Endometrial microvascular endothelial cells (primary cell): ENCODE results near the gene DIO3. TPM values are rescaled to one million over a fixed set of nuclear protein-coding genes. Genes with fewer than 3 reads are reported as not detected.
"Not testable (repeated sequence)": the region's sequence is repeated elsewhere in the genome, so short reads cannot be mapped to it uniquely, and the experiment has no call there.

ENCODE experiments used
- in situ Hi-C: cut with HindIII; loops from 2 replicates; pipeline ENCODE4 v1.10.0; 2017; ENCODE audit warnings: low sequenced_read_pairs, low pct_unique_long_range_greater_than_20kb; ENCODE audit errors: inconsistent ontology term
- total RNA-seq: library from RNA; depleted of rRNA; stranded (reverse); fragments of >200 nt; gene quantifications from one replicate; pipeline ENCODE4 v1.2.3, GENCODE V29; 2015; ENCODE audit errors: inconsistent ontology term

DIO3 gene
- total RNA-seq, 1 donor from 2014 or later: not detected

DNA sequence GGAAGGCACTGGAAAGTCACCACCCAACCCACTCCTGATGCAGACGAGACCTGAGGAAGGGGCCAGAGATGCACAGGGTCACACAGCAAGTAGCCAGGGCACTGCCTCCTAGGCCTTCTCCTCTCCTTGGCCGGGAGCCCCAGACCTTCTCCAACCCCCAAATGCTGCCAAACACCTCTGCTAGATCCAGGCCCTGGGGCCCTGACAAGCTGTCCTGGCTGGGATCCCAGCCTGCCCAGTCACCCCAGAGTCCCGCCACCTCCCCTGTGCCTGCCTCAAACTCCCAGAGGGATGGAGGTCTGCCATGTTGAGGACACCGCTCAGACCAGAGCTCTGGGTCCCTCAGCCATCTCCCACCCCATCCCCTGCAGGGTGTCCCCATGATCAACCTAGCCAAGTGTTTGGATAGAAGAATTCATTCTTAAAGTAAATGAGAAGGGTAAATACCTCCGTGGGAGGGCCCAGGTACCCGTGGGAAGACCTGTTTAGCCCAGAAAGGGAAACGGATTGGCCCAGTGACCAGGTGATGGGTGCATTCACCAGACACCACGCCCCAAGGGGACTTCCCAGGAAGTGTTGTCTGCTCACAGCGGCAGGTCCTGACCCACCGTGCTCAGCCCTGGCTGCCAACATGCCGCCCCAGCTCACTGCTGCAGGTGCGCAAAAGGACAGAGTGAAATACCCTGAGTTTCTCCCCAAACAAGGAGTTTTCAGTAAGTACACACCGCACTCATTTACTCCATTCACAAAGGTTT is 4.6 kb upstream of the DIO3 start:
- in situ Hi-C loops: no loop called here

DNA sequence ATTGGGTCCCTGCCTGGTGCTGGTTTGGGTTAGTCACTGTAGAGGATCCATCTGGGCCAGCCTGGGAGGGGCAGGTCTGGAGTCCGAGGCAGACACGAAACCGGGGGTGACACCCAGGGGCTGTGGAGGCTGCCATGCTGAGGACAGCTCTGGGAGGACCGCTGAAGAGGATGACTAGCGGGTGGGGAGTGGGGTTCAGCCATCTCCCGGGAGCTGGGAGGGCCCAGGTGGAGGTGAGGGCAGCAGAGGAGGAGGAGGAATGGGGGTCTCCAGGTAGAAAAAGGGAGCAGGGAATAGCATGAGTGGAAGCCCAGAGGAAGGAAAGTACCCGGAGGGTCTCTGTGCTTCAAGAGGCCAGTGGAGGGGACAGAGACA is 4.0 kb upstream of the DIO3 start:
- in situ Hi-C loops: no loop called here

DNA sequence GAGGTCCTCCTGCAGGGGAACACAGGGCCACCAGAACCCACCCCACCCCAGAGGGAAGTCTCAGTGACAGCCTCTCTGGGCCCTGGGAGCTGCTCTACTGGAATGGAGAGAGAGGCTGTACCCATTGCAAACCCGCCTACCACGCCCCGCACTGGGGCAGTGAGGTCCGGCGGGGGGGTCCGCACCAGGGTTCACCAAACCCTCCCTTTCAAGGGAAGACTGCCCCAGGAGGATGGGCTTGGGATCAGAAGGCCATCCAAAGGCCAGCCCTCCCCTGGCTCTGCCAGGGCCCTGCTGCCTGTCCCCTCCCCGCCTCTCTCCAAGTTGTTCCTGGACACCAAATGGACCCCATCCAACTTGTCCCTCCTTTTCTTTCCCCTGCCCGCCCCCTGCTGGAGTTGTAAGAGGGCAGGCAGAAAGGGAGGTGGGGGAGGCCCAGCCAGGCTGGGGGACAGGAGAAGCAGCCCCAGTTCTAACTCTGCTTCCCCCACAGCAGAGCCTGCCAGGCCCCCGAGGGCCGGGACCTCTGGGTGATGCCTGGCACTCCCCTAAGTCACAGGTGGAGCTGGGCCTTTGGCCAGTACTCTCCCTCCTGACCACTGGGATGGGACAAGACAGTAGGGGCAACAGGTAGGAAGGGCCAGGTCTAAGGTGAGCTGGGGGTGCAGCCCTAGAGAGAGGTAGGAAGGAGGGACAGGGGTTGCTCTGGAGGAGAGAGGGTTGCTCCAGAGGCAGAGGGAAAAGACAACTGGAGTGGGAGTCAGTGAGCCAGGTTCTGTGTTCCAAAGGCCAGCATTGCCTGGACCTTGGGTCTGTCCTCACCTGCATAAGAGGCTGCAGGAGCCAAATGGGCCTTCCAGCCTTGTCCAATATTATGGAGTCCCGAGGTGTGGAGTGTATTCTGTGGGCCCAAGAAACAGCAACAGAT is 3.2 kb upstream of the DIO3 start:
- in situ Hi-C loops: no loop called here

DNA sequence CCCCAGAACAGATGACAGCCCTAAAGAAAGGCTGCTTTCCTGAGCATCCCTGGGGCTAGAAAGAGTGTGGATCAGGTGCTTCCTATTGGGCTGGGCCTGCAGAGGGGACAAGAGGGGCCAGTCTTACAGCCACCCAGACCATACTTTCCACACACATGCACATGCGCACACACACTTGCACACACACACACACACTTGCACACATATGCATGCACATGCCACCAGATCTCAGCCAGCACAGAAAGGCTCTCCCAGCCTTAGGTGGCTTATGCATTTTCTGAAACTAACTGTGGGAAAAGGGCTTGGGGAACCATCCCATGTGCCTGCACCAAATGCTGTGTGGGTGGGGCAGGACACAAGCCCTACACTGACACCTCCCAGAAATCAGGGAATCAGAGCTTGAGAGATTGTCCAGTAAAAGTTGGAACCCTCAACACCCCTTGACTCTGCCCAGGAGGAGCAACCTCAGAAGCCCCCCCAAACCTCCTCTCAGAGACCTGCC is 2.5 kb upstream of the DIO3 start:
- in situ Hi-C loops: no loop called here

DNA sequence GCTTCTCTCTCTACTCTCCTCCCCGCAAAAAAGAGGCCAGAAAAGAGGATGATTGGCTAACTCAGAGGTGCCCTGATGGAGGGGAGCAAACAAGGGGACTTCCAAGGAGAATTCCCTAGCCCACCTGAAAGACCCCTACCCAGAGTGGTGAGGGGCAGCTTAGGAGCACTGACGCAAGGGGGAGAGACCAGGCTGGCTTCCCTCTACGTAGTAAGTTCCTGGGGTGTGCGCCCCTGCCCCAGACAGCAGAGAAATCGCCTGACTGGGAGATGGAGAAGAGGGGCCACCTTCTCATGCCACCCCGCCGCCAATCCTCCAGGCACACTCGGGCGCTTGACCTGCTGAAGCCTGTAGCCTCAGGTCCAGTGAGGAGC is 2.1 kb upstream of the DIO3 start:
- in situ Hi-C loops: no loop called here

DNA sequence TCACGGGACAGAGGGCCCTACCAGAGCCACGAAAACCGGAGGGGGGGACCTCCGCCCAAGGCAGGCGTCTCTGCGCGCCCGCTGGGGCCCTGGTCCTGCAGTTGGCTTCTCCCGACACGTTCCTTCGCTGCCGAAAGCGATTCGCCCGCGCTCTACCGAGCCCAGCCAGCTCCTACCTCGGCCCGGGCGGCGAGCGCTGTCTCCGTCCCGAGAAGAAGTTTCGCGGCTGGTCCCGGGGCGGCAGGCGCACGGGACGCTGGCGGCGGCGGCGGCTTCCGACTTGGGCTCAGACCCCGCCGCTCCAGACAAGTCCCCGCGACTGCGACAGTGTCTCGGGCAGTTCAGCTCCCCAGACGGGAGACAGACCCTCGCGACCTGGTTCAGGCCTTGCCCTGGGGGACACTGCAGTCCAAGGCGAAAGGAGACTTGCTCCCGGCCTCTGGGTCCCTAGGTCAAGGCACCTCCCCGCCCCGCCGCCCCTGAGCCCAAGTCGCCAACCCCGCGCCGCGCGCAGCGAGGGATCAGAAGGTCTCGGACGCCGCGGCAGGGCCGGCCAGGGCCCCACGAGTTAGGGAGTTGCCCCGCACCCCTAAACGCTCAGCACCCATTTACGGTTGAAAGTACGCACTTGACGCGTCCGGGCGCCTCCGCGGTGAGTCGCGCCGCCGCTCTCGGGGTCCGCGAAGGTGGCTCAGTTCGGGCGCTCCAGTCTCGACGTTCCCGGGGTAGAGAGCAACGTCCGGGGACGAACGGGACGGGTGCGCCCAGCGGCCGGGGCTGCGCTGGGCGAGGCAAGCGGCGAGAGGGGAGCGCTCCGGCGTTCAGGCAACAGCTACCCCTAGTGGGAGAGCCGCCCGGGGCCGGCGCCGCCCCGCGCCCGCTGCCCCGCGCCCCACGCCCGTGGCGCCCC is 1.4 kb upstream of the DIO3 start:
- in situ Hi-C loops: no loop called here

DNA sequence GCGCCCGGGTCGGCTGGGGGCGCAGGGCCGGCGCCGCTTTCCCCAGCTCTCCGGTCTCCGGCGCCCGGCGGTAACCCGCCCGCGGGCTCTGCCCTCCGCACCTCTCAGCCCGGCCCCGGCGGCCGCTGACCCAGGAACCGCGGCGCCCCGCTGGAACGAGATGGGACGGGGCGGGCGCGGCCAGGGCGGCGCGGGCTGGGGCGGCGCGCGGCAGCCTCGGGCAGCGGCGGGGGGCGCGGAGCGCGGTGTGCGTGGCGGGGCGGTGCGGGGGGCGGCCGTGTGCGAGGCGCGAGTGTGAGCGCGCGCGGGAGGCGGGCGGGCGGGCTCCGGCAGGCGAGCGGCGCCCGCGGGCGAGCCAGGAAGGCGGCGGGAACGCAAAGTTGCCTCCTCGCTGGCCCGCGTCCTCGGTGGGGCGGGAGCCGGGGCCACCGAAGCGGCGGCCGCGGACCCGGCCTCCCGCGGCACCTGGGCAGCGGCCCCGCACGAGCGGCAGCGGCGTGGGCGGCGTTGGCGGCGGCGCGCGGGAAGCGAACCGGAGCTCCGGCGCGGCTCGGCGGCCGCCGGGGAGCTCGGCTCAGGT is 671 bp upstream of the DIO3 start:
- in situ Hi-C loops: no loop called here

DNA sequence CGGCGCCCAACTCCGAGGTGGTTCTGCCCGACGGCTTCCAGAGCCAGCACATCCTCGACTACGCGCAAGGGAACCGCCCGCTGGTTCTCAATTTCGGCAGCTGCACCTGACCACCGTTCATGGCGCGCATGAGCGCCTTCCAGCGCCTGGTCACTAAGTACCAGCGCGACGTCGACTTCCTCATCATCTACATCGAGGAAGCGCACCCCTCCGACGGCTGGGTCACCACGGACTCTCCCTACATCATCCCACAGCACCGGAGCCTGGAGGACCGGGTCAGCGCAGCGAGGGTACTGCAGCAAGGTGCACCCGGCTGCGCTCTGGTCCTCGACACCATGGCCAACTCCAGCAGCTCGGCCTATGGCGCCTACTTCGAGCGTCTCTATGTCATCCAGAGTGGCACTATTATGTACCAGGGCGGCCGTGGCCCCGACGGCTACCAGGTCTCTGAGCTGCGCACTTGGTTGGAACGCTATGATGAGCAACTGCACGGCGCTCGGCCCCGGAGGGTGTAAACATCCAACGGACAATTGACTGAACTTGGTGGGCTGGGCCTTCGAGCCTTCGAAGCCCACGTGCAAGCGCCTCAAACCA is 699 bp downstream of the DIO3 start:
- in situ Hi-C loops: no loop called here

DNA sequence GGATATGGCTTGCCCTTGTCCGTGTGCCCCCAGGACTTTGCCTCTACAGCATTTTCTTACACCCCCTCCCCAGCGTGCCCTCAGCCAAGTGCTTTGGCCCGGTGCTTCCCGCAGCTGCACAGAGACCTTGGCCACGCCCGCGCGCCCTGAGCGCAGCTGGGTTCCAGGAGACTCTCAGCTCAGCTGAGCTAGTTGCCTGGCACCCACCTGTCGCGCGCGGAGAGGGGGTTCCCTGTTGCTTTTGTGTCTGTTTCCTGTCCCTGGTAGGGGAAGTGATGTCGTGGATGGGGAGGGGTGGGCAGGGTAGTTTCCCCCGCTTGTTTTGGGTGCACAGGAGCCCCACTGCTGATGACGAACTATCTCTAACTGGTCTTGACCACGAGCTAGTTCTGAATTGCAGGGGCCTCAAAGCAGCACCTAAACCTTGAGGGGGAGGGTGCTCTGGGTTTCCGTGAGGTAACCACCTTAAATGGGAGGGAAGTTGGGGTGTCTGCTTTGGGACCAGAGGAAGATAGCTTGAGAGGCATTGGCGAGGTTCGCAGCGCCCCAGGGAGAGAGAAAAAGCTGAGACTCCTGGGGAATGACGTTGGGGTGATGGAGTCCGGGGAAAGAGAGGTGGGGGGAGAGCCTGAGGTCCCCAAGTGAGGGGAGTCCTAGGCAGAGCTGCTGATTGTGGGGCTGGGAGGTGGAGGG is 1.5 kb downstream of the DIO3 start:
- in situ Hi-C loops: no loop called here

DNA sequence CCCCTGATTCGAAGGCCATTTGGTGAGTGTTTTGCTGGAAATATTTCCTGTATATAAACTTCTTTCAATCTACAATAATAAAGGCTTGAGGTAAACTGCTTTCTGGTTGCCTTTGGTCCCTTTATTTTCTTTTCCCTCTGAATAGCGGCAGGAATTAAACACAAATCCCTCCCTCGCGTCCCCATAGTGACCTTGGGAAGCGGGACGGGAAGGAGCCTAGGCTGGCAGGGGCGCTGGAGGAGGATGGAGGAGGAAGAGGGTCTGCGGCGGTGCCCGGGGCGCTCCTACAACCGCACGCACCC is 2.0 kb downstream of the DIO3 start:
- in situ Hi-C loops: no loop called here

DNA sequence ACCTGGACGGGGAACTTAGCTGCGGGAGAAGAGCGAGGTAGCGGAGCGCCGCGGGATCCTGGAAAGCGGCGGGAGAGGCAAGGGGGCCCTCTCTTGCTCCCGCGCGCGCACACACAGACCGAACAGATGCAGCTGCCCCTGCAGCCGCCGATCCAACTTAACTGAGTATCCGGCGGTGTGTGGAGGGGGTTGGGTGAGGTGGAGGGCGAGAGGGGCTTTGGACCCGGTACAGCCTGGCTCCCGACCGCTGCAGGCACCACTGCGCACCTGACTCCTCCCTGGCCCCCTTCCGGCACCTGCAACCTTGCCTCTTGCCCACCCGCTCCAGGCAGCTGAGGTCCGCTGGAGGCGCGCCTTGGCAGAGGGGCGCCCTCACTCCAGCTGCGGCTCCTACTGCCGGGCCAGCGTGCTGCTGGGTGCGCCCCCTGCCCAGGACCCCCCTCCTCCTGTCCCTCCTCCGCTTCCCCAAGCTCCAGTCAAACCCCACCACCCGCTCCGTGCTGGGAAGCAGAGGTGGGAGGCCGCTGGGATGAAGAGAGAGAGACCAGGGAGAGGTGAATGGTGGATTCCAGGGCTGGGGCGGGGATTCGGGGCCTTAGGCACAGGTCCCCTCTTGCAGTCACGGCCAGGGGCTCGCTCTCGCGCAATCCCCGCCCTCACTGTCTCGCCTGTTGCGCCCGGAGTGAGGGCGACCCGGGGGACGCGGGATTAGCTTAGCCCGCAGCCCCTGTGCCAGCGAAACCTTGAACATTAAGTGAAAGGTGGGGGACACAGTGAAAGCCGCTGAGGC is 2.6 kb downstream of the DIO3 start:
- in situ Hi-C loops: no loop called here

DNA sequence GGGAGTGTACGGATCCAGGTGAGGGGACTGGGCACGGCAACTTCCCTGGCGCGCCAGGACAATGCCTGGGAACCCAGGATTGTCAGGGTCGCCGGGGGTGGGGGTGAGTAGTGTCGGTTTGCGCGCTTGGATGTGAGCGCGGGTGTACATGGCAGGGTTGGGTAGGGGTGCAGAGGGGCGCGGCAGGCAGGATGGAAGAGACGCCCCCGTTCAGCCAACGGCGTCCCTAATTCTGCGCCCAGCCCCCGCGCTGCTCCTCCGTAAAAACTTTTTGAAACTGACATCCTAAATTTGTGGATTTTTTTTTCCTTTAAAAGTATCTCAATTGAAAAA is 3.1 kb downstream of the DIO3 start:
- in situ Hi-C loops: no loop called here

DNA sequence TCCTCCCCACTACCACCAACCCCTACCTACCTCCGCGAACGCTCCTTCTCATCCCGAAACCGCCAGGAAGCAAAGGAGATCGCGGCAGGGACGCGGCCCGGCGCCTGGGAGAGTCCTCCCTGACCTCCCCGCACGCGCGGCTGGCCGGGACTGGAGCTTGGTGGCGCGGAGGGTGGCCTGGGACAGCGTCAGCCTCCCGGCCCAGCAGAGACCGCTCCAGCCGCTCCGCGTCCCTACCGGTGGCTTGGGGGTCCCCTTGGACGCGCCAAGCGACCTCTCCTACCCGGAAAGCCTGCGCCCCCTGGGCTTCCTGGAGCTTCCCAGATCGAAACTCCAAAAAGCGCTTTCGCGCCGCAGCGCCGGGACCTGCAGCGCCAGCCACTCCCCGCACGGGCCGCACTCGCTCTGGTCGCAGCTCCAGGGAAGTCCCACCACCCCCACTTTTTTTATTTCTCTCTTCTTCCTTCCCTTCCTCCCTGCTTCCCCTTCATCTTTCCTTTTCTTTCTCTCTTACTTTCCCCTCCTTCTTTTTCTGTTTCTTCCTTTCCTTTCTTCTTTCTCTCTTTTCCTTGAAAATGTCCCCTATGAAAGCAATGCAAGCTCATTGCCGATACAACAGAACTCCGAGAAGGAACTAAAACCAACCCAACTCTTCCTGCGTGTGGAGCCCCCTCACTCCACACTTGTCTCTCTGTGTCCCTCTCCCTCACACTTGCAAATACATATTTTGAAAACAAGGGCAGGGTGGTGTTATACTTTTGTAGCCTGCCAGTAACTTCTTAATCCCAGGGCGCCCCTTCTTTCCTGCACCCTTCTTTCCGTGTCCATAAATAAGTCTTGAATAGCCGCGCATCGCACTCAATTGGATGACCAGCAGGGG is 3.8 kb downstream of the DIO3 start:
- in situ Hi-C loops: no loop called here

DNA sequence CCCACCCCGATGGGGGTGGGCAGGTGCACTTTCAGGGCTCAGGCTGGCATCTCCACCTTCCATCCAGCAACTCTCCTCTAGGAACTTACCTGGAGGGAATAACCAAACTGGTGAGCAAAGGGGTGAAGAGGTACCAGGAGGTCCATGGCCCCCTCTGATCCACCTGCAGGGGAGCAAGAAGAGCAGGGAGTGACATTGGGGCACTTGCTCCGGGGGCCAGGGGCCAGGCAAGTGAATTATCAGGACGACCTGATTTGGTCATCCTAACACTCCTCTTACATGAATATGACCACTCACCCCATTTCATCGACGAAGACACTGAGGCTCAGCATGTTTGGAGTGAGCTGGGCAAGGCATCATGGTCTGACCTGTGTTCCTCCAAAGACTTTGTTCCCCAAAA is 6.0 kb downstream of the DIO3 start:
- in situ Hi-C loops: no loop called here

DNA sequence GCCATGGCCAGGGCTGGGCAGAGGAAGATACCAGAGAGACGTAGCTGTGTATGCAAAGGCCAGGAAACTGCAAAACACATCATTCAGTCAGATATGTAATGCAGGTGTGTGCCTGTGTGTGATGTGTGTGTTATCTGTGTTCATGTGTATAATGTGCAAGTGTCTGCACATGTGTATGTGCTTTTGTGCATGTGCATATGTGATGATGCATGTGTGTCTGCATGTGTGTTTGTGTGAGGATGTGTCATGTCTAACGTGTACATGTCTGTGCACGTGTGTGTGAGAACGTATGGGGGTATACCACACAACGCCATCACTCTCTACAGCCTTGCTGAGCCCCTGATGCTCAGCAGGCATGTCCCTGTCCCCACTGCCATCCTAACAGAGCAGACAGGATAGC is 9.7 kb downstream of the DIO3 start:
- in situ Hi-C loops: no loop called here

DNA sequence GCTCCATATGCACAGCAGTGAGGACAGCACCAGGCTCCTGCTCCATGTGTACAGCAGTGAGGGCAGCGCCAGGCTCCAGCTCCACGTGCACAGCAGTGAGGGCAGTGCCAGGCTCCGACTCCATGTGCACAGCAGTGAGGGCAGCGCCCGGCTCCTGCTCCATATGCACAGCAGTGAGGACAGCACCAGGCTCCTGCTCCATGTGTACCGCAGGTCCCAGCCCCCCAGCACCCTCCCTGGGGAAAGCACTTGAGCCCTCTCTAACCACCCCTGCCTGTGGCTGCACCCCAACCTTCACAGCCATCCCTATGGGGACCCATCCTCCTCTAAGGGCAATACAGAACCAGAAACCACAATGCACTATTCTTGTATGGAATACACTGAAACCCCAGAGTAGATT is 11.2 kb downstream of the DIO3 start:
- in situ Hi-C loops: not testable (repeated sequence)

DNA sequence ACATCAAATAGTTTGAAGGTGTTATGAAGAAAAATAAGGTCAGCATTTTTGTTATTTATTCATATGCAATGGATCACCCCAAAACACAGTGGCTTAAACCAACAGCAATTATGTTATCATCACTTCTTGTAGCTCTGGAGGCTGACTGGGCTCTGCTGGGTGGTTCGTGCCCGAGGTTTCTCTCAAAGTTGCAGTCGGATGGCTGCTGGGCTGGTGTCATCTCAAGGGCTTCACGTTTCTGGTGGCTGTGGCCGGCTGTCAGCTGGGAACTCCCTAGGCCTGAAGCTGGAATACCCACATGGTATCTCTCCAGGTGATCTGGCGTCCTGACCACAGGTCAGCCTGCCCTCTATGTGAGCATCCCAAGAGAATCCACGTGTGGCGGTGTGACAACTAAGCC is 12.0 kb downstream of the DIO3 start:
- in situ Hi-C loops: no loop called here
